Measurements from ENCODE around the gene LMBRD2. TPM values are rescaled to one million over a fixed set of nuclear protein-coding genes. Genes with fewer than 3 reads are reported as not detected.

LMBRD2 gene
- total and polyA plus RNA-seq, 7 donors, result 0.60 to 16.1 (median 9.8) TPM

GRCh38 chr5:36153726-36154125, 2.0 kb upstream of the LMBRD2 start:
- Histone ChIP-seq H3K27me3 (no peaks in the 10 kb centered on the region), H3K36me3 (peaks cover 0 to 44% (median 0%) of the 10 kb centered on the region in 4 donors), H3K4me3 (no peak overlapping the region), H3K9me3 (no peaks in the 10 kb centered on the region), H3K27ac (no peak overlapping the region), H3K4me1 (peaks cover 0 to 39% (median 19%) of the 10 kb centered on the region in 4 donors)
- no peak for TF ChIP-seq POLR2A (IDR thresholded peaks at IDR 0.05)
- no peak for TF ChIP-seq POLR2AphosphoS5 (IDR thresholded peaks at IDR 0.05)
- no peak for TF ChIP-seq CTCF (IDR thresholded peaks at IDR 0.05)
- TF ChIP-seq EP300 (IDR thresholded peaks at IDR 0.05), result no peak
- 82 to 87% methylated on average over 4 of the region's 4 CpGs for WGBS, 2 donors
- intact Hi-C loops (cut with DNase I), result loop anchor here (5.0 kb wide), 1 partner anchor 89 kb away; the partner anchor contains the start of gene NADK2
- no peak for DNase-seq

GRCh38 chr5:36153298-36153677, 1.6 kb upstream of the LMBRD2 start:
- DNase-seq, result no peak
- 80 to 87% methylated on average over 7 of the region's 7 CpGs for WGBS, 2 donors
- peaks cover 0 to 39% (median 18%) of the 10 kb centered on the region in 4 donors for H3K4me1 ChIP-seq
- TF ChIP-seq POLR2AphosphoS5 (IDR thresholded peaks at IDR 0.05), result no peak
- TF ChIP-seq POLR2A (IDR thresholded peaks at IDR 0.05), result no peak
- no peaks in the 10 kb centered on the region for H3K9me3 ChIP-seq
- no peak overlapping the region for H3K27ac ChIP-seq
- no peaks in the 10 kb centered on the region for H3K27me3 ChIP-seq
- H3K36me3 ChIP-seq, result peaks cover 0 to 40% (median 0%) of the 10 kb centered on the region in 4 donors
- intact Hi-C loops (cut with DNase I), result loop anchor here (5.0 kb wide), 1 partner anchor 89 kb away; the partner anchor contains the start of gene NADK2
- H3K4me3 ChIP-seq, result peak overlapping the region in 2 of 4 donors; percentile 91 to 99

GRCh38 chr5:36152324-36153297, 924 bp upstream of the LMBRD2 start:
- intact Hi-C loops (cut with DNase I), result loop anchor here (5.0 kb wide), 1 partner anchor 90 kb away; the partner anchor contains the start of gene NADK2
- Histone ChIP-seq H3K9me3 (no peaks in the 10 kb centered on the region), H3K36me3 (peaks cover 0 to 33% (median 0%) of the 10 kb centered on the region in 4 donors), H3K27me3 (no peaks in the 10 kb centered on the region), H3K4me1 (peaks cover 0 to 39% (median 18%) of the 10 kb centered on the region in 4 donors), H3K27ac (peak overlapping the region; percentile 88 to 93 (median 88)), H3K4me3 (peak overlapping the region; percentile 87 to 99 (median 93))
- no peak for DNase-seq
- 6 to 9% methylated on average over 24 of the region's 24 CpGs for WGBS, 2 donors
- no peak for TF ChIP-seq POLR2A (IDR thresholded peaks at IDR 0.05)
- no peak for TF ChIP-seq CTCF (IDR thresholded peaks at IDR 0.05)
- TF ChIP-seq EP300 (IDR thresholded peaks at IDR 0.05), result no peak
- TF ChIP-seq POLR2AphosphoS5 (IDR thresholded peaks at IDR 0.05), result no peak

- intact Hi-C loops (cut with DNase I), result loop anchor here (5.0 kb wide), 1 partner anchor 91 kb away; the partner anchor contains the start of gene NADK2
- Histone ChIP-seq H3K4me3 (peak overlapping the region; percentile 87 to 99 (median 93)), H3K27ac (peak overlapping the region; percentile 88 to 93 (median 88)), H3K9me3 (no peaks in the 10 kb centered on the region), H3K36me3 (peaks cover 0 to 17% (median 0%) of the 10 kb centered on the region in 4 donors), H3K4me1 (peaks cover 0 to 30% (median 14%) of the 10 kb centered on the region in 4 donors), H3K27me3 (no peaks in the 10 kb centered on the region)
- peak in 2 of 4 donors; percentile 27 to 37 for TF ChIP-seq POLR2AphosphoS5 (IDR thresholded peaks at IDR 0.05)
- no peak for TF ChIP-seq CTCF (IDR thresholded peaks at IDR 0.05)
- WGBS, 2 donors, result 1 to 3% methylated on average over 23 of the region's 23 CpGs
- DNase-seq, result no peak
Observed at GRCh38 chr5:36150676-36151433, 832 bp downstream of the LMBRD2 start.

Data from sigmoid colon (tissue), 7 donors.